ENCODE measurements around the gene IQSEC1.

The IQSEC1 gene

GRCh38 chr3:13057282-13058040 is 15.8 kb downstream of the IQSEC1 start:
- Mint-ChIP-seq H3K4me3 (no peak overlapping the region), H3K27me3 (no peaks in the 10 kb centered on the region), H3K4me1 (peaks cover 3% of the 10 kb centered on the region), H3K9me3 (no peaks in the 10 kb centered on the region), H3K36me3 (ENCODE audit: low read depth) (no peaks in the 10 kb centered on the region), H3K27ac (no peak overlapping the region)
- ATAC-seq (no peak), DNase-seq (no peak)

GRCh38 chr3:13055634-13056033 is 17.6 kb downstream of the IQSEC1 start:
- Mint-ChIP-seq H3K4me3 (no peak overlapping the region), H3K27ac (no peak overlapping the region), H3K4me1 (peaks cover 3% of the 10 kb centered on the region), H3K36me3 (ENCODE audit: low read depth) (no peaks in the 10 kb centered on the region), H3K9me3 (no peaks in the 10 kb centered on the region), H3K27me3 (no peaks in the 10 kb centered on the region)
- ATAC-seq, result no peak
- DNase-seq, result no peak

- Mint-ChIP-seq H3K4me1 (peaks cover 3% of the 10 kb centered on the region), H3K4me3 (no peak overlapping the region), H3K9me3 (no peaks in the 10 kb centered on the region), H3K27me3 (no peaks in the 10 kb centered on the region), H3K27ac (no peak overlapping the region), H3K36me3 (ENCODE audit: low read depth) (no peaks in the 10 kb centered on the region)
- no peak for ATAC-seq
- no peak for DNase-seq
Observed at GRCh38 chr3:13054341-13055285, 18.6 kb downstream of the IQSEC1 start.

GRCh38 chr3:13053893-13054292 is 19.3 kb downstream of the IQSEC1 start:
- ATAC-seq (no peak), DNase-seq (no peak)
- peaks cover 3% of the 10 kb centered on the region for H3K4me1 Mint-ChIP-seq
- no peaks in the 10 kb centered on the region for H3K27me3 Mint-ChIP-seq
- H3K4me3 Mint-ChIP-seq, result no peak overlapping the region
- no peaks in the 10 kb centered on the region for H3K9me3 Mint-ChIP-seq
- H3K27ac Mint-ChIP-seq, result no peak overlapping the region
- H3K36me3 Mint-ChIP-seq (ENCODE audit: low read depth), result no peaks in the 10 kb centered on the region

- H3K4me1 Mint-ChIP-seq, result peaks cover 5% of the 10 kb centered on the region
- no peak overlapping the region for H3K27ac Mint-ChIP-seq
- H3K4me3 Mint-ChIP-seq, result no peak overlapping the region
- H3K9me3 Mint-ChIP-seq, result no peaks in the 10 kb centered on the region
- ATAC-seq (peak; percentile 44), DNase-seq (no peak)
- no peaks in the 10 kb centered on the region for H3K27me3 Mint-ChIP-seq
- H3K36me3 Mint-ChIP-seq (ENCODE audit: low read depth), result no peaks in the 10 kb centered on the region
Observed at GRCh38 chr3:13053420-13053819, 19.8 kb downstream of the IQSEC1 start.

GRCh38 chr3:13052191-13052820 is 20.9 kb downstream of the IQSEC1 start:
- Mint-ChIP-seq H3K4me3 (no peak overlapping the region), H3K4me1 (peaks cover 7% of the 10 kb centered on the region), H3K27me3 (no peaks in the 10 kb centered on the region), H3K9me3 (no peaks in the 10 kb centered on the region), H3K27ac (no peak overlapping the region), H3K36me3 (ENCODE audit: low read depth) (no peaks in the 10 kb centered on the region)
- ATAC-seq, result no peak
- DNase-seq, result no peak

GRCh38 chr3:13051581-13051980 is 21.6 kb downstream of the IQSEC1 start:
- H3K4me1 Mint-ChIP-seq, result peaks cover 11% of the 10 kb centered on the region
- no peak overlapping the region for H3K4me3 Mint-ChIP-seq
- no peaks in the 10 kb centered on the region for H3K36me3 Mint-ChIP-seq (ENCODE audit: low read depth)
- DNase-seq (no peak), ATAC-seq (no peak)
- H3K9me3 Mint-ChIP-seq, result no peaks in the 10 kb centered on the region
- no peak overlapping the region for H3K27ac Mint-ChIP-seq
- H3K27me3 Mint-ChIP-seq, result no peaks in the 10 kb centered on the region

GRCh38 chr3:13051066-13051465 is 22.2 kb downstream of the IQSEC1 start:
- no peaks in the 10 kb centered on the region for H3K9me3 Mint-ChIP-seq
- DNase-seq (no peak), ATAC-seq (no peak)
- H3K4me1 Mint-ChIP-seq, result peaks cover 16% of the 10 kb centered on the region
- H3K4me3 Mint-ChIP-seq, result no peak overlapping the region
- no peaks in the 10 kb centered on the region for H3K36me3 Mint-ChIP-seq (ENCODE audit: low read depth)
- H3K27me3 Mint-ChIP-seq, result no peaks in the 10 kb centered on the region
- no peak overlapping the region for H3K27ac Mint-ChIP-seq

GRCh38 chr3:13050446-13050845 is 22.8 kb downstream of the IQSEC1 start:
- ATAC-seq, result no peak
- H3K27ac Mint-ChIP-seq, result no peak overlapping the region
- H3K4me1 Mint-ChIP-seq, result peaks cover 18% of the 10 kb centered on the region
- H3K4me3 Mint-ChIP-seq, result no peak overlapping the region
- no peak for DNase-seq
- no peaks in the 10 kb centered on the region for H3K27me3 Mint-ChIP-seq
- H3K36me3 Mint-ChIP-seq (ENCODE audit: low read depth), result no peaks in the 10 kb centered on the region
- H3K9me3 Mint-ChIP-seq, result no peaks in the 10 kb centered on the region

GRCh38 chr3:13049400-13049799 is 23.8 kb downstream of the IQSEC1 start:
- Mint-ChIP-seq H3K9me3 (no peaks in the 10 kb centered on the region), H3K4me3 (no peak overlapping the region), H3K27me3 (no peaks in the 10 kb centered on the region), H3K36me3 (ENCODE audit: low read depth) (no peaks in the 10 kb centered on the region), H3K4me1 (peaks cover 20% of the 10 kb centered on the region), H3K27ac (no peak overlapping the region)
- DNase-seq, result no peak
- ATAC-seq, result no peak

GRCh38 chr3:13047296-13048165 is 25.7 kb downstream of the IQSEC1 start:
- Mint-ChIP-seq H3K4me1 (peaks cover 17% of the 10 kb centered on the region), H3K27ac (no peak overlapping the region), H3K9me3 (no peaks in the 10 kb centered on the region), H3K4me3 (no peak overlapping the region), H3K27me3 (no peaks in the 10 kb centered on the region), H3K36me3 (ENCODE audit: low read depth) (no peaks in the 10 kb centered on the region)
- DNase-seq (no peak), ATAC-seq (no peak)

- H3K27ac Mint-ChIP-seq, result peak overlapping the region; percentile 14
- H3K4me1 Mint-ChIP-seq, result peaks cover 17% of the 10 kb centered on the region
- no peak overlapping the region for H3K4me3 Mint-ChIP-seq
- DNase-seq (no peak), ATAC-seq (no peak)
- no peaks in the 10 kb centered on the region for H3K27me3 Mint-ChIP-seq
- no peaks in the 10 kb centered on the region for H3K36me3 Mint-ChIP-seq (ENCODE audit: low read depth)
- no peaks in the 10 kb centered on the region for H3K9me3 Mint-ChIP-seq
Observed at GRCh38 chr3:13046569-13047274, 26.5 kb downstream of the IQSEC1 start.

- DNase-seq, result peak; percentile 18
- ATAC-seq, result peak; percentile 41
- no peaks in the 10 kb centered on the region for H3K9me3 Mint-ChIP-seq
- no peak overlapping the region for H3K4me3 Mint-ChIP-seq
- peaks cover 20% of the 10 kb centered on the region for H3K4me1 Mint-ChIP-seq
- H3K27ac Mint-ChIP-seq, result peak overlapping the region; percentile 14
- H3K36me3 Mint-ChIP-seq (ENCODE audit: low read depth), result no peaks in the 10 kb centered on the region
- no peaks in the 10 kb centered on the region for H3K27me3 Mint-ChIP-seq
Observed at GRCh38 chr3:13045904-13046568, 27.2 kb downstream of the IQSEC1 start.
